ENCODE data around the gene SCIN. TPM values are rescaled to one million over a fixed set of nuclear protein-coding genes. Genes with fewer than 3 reads are reported as not detected.

SCIN gene
- total RNA-seq, 1 donor: 4.7 TPM

DNA sequence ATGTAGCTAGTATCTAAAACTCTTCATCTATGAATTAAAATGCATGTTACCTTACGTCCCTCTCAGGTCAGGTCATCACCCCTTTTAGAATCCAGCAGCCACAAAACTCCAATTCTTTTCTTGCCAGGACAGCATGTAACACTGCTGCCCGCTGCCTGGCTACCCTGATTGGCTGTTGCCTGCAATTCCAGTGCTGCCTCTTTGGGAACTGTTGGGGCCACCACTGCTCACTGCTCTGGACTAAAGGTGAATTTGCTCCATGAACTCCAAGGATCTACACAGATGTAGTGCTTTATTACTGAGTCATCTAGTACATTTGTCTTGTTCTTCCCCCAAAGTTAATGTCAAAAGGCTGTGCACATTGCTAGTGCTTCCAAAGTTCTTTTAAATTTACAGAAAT lies 40.4 kb downstream of the SCIN start:
- Histone ChIP-seq H3K27me3 (ENCODE audit: insufficient read depth, low read length) (no peaks in the 10 kb centered on the region), H3K4me3 (ENCODE audit: insufficient read depth, low read length) (no peak overlapping the region), H3K36me3 (ENCODE audit: insufficient read depth, low read length) (no peaks in the 10 kb centered on the region), H3K4me1 (ENCODE audit: insufficient read depth, low read length) (no peaks in the 10 kb centered on the region), H3K9me3 (ENCODE audit: low read depth, low read length) (no peaks in the 10 kb centered on the region), H3K4me2 (ENCODE audit: insufficient read depth, low read length) (no peak overlapping the region), H3K79me2 (ENCODE audit: insufficient read depth, low read length) (no peaks in the 10 kb centered on the region), H3K27ac (ENCODE audit: low read depth, low read length) (no peak overlapping the region), H4K20me1 (ENCODE audit: insufficient read depth, low read length) (no peaks in the 10 kb centered on the region), H2AFZ (ENCODE audit: low read length) (no peak overlapping the region)
- TF ChIP-seq, protein P1, sequence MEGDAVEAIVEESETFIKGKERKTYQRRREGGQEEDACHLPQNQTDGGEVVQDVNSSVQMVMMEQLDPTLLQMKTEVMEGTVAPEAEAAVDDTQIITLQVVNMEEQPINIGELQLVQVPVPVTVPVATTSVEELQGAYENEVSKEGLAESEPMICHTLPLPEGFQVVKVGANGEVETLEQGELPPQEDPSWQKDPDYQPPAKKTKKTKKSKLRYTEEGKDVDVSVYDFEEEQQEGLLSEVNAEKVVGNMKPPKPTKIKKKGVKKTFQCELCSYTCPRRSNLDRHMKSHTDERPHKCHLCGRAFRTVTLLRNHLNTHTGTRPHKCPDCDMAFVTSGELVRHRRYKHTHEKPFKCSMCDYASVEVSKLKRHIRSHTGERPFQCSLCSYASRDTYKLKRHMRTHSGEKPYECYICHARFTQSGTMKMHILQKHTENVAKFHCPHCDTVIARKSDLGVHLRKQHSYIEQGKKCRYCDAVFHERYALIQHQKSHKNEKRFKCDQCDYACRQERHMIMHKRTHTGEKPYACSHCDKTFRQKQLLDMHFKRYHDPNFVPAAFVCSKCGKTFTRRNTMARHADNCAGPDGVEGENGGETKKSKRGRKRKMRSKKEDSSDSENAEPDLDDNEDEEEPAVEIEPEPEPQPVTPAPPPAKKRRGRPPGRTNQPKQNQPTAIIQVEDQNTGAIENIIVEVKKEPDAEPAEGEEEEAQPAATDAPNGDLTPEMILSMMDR (IDR thresholded peaks at IDR 0.05; ENCODE audit: extremely low read depth, low read depth, low read length): no peak
- no peak for DNase-seq (ENCODE audit: insufficient read length, low spot score, missing footprints)

DNA sequence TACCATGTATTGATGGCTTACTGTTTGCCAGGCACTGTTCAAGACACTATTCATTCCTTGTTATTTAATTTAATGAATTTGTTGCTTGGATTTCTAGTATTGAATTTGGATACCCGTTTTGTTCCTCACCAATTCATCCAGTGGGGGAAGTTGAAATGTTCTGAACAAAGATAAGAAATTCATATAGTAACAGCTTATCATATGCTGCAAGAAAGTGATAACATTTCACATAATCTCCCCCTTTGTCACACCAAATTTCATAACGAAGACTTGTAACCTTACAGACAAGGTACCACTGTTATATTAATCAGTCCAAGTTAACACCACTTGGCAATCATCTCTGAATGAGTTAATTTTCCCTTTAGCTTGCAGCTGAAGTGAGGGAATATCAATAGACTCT lies 42.1 kb downstream of the SCIN start:
- H2AFZ ChIP-seq (ENCODE audit: low read length): no peak overlapping the region
- no peak for DNase-seq (ENCODE audit: insufficient read length, low spot score, missing footprints)
- TF ChIP-seq, protein P1 (IDR thresholded peaks at IDR 0.05; ENCODE audit: extremely low read depth, low read depth, low read length): no peak
- no peaks in the 10 kb centered on the region for H4K20me1 ChIP-seq (ENCODE audit: insufficient read depth, low read length)
- H3K4me2 ChIP-seq (ENCODE audit: insufficient read depth, low read length): no peak overlapping the region
- no peak overlapping the region for H3K4me3 ChIP-seq (ENCODE audit: insufficient read depth, low read length)
- H3K79me2 ChIP-seq (ENCODE audit: insufficient read depth, low read length): no peaks in the 10 kb centered on the region
- no peaks in the 10 kb centered on the region for H3K27me3 ChIP-seq (ENCODE audit: insufficient read depth, low read length)
- no peaks in the 10 kb centered on the region for H3K4me1 ChIP-seq (ENCODE audit: insufficient read depth, low read length)
- no peak overlapping the region for H3K27ac ChIP-seq (ENCODE audit: low read depth, low read length)
- H3K36me3 ChIP-seq (ENCODE audit: insufficient read depth, low read length): no peaks in the 10 kb centered on the region
- H3K9me3 ChIP-seq (ENCODE audit: low read depth, low read length): no peaks in the 10 kb centered on the region

DNA sequence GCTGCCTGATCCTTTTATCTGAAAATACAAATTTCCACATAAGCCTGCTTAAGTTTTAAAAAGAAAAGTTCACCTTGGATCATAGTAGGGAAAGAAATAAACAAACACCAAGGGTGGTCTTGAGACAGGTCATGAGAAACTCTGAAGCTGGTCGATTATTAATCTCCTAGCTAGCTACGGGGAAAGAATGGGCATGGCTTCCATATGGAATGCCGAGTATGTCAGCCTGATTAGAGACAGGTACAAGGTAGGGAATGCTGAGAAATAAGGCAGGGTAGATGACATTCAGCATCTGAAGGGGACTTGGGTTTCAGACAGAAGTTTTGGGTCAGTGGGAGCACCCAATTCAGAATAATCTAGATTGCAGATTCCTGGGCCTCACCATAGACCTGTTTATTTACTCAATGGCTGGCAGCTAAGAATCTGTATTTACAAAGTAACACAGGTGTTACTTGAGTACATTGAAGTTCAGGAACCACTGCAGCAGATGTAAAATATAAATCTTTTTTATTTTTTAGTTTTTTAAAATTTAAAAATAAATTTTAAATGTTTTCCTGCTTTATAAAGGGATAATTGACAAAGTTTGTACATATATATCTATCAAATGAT lies 49.0 kb downstream of the SCIN start:
- H3K36me3 ChIP-seq (ENCODE audit: insufficient read depth, low read length): no peaks in the 10 kb centered on the region
- H3K79me2 ChIP-seq (ENCODE audit: insufficient read depth, low read length): no peaks in the 10 kb centered on the region
- H3K9me3 ChIP-seq (ENCODE audit: low read depth, low read length): no peaks in the 10 kb centered on the region
- H3K27me3 ChIP-seq (ENCODE audit: insufficient read depth, low read length): no peaks in the 10 kb centered on the region
- no peaks in the 10 kb centered on the region for H4K20me1 ChIP-seq (ENCODE audit: insufficient read depth, low read length)
- TF ChIP-seq, protein P1 (IDR thresholded peaks at IDR 0.05; ENCODE audit: extremely low read depth, low read depth, low read length): no peak
- H3K4me3 ChIP-seq (ENCODE audit: insufficient read depth, low read length): no peak overlapping the region
- H3K27ac ChIP-seq (ENCODE audit: low read depth, low read length): no peak overlapping the region
- DNase-seq (ENCODE audit: insufficient read length, low spot score, missing footprints): no peak
- no peak overlapping the region for H2AFZ ChIP-seq (ENCODE audit: low read length)
- peaks cover 2% of the 10 kb centered on the region for H3K4me1 ChIP-seq (ENCODE audit: insufficient read depth, low read length)
- H3K4me2 ChIP-seq (ENCODE audit: insufficient read depth, low read length): no peak overlapping the region

DNA sequence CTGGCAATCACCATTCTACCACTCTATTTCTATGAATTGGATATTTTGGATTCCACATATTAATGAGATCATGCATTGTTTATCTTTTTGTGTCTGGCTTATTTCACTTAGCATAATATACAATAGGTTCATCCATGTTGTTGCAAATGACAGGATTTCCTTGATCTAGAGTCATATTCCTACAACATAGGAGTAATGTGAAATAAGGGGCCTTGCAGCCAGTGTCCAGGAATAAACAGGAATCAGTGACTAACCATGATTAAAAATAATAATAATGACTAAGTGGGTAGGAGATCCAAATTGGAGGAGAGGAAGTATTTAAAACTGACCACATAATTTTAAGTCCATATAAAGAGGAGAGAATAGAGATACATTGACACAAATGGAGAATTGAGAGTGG lies 49.9 kb downstream of the SCIN start:
- no peaks in the 10 kb centered on the region for H3K36me3 ChIP-seq (ENCODE audit: insufficient read depth, low read length)
- H3K27ac ChIP-seq (ENCODE audit: low read depth, low read length): no peak overlapping the region
- no peaks in the 10 kb centered on the region for H3K9me3 ChIP-seq (ENCODE audit: low read depth, low read length)
- TF ChIP-seq, protein P1 (IDR thresholded peaks at IDR 0.05; ENCODE audit: extremely low read depth, low read depth, low read length): no peak
- no peak overlapping the region for H3K4me3 ChIP-seq (ENCODE audit: insufficient read depth, low read length)
- H2AFZ ChIP-seq (ENCODE audit: low read length): no peak overlapping the region
- no peaks in the 10 kb centered on the region for H4K20me1 ChIP-seq (ENCODE audit: insufficient read depth, low read length)
- DNase-seq (ENCODE audit: insufficient read length, low spot score, missing footprints): no peak
- peaks cover 2% of the 10 kb centered on the region for H3K4me1 ChIP-seq (ENCODE audit: insufficient read depth, low read length)
- H3K27me3 ChIP-seq (ENCODE audit: insufficient read depth, low read length): no peaks in the 10 kb centered on the region
- H3K79me2 ChIP-seq (ENCODE audit: insufficient read depth, low read length): no peaks in the 10 kb centered on the region
- H3K4me2 ChIP-seq (ENCODE audit: insufficient read depth, low read length): no peak overlapping the region
